Measurements from ENCODE around the gene BSN.

Gene BSN

DNA sequence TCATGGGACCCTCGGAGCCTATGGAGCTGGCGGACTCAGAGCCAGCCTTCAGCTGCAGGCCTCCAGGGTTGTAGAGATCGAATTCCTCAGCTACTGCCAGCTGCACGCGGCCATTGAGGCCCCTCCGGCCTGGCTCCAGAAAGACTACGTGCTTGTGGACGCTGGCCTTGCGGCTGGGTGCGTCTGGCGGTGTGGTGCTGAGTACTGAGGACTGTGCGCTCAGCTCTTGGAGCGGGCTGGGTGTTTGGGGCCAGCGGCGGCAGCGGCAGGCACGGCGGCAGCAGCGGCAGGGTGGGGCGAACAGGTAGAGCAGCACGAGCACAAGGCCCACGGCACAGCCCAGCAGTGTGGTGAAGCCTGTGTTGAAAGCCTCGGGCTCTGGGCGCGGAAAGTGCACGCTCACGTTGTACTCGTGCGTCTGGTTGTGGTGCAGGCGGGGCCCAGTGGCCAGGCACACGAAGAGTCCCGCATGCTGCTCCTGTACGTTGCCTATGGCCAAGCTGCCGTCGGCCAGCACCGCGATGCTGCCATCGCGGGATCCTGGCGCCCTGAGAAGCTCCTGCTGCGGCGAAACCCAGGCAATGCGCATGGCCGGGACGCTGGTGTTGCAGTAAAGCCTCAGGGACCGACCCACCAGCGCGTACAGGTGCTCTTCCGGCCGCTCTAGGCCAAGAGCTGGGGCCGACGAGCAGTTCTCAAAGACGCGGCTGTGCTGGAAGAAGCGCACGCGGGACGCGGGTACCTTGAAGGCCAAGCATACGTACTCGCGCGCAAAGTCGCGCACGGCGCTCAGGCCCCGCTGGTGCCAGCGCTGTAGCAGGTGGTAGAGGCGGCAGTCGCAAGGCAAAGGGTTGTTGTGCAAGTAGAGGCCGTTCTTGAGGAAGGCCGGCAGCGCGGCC, 163.9 kb downstream of the BSN start:
- DNase-seq = no peak

GRCh38 chr3:49718858-49719213, 164.6 kb downstream of the BSN start:
- DNase-seq = no peak

DNA sequence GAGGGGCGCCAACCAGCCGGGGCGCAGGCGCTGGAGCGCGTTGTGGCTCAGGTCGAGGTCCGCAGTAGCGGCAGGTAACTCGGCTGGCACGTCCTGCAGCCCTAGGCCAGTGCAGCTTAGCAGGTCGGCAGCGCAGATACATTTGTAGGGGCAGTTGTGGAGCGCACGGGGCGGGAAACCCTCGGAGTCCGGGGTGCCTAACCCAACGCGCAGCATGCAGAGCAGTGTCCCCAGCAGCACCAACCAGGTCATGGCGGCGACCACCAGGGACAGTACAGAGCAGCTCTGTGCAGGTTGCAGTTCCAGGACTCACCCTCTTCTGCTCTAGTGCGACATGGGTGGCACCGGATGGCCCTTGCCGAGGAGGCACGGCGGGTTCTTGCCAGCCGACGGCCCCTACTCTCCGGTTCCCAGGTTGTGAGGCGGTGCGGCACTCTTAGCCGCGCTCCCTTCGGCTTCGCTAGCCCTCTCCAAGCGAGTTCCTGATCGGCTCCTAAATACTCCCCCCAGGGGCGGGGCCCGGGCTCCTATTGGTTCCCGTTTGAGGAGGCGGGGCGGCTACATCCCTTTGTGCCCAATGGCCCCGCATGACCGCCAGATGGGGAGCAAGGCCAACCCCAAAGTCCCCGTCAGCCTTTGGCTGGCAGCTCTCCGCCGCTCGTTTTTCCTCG, 165.1 kb downstream of the BSN start, which contains the start of gene AMIGO3:
TSS of gene AMIGO3 (minus strand) at position 471 of the 671 bp plus-strand sequence. CDS start at position 252, 219 bp downstream.
- DNase-seq = peak; percentile 92
